Tibial nerve (tissue), 4 donors: ENCODE data around the gene ID2.

Source experiments
- EP300 ChIP-seq, 2 donors: sonication (generic); formaldehyde crosslinking; IDR thresholded peaks; one replicate each; pipeline ENCODE4 v1.6.1; 2017; ENCODE audit warnings: antibody characterized with exemption in 2 of 2, mild to moderate bottlenecking in 1 of 2
- POLR2A ChIP-seq, 2 donors: fragments of 450-650 bp; IDR thresholded peaks; one replicate each; pipeline ENCODE4 v1.6.1; 2017; ENCODE audit warnings: antibody characterized with exemption in 2 of 2, mild to moderate bottlenecking in 2 of 2, moderate library complexity in 2 of 2
- TF ChIP-seq, protein P1 (sequence below), 5 experiments: fragments of 200-600 bp in 3 of 5; fragments of 450-650 bp in 2 of 5; sonication (generic) in 3 of 5; IDR thresholded peaks; one replicate each; pipeline ENCODE4 v1.5.1; 2016 to 2019; ENCODE audit warnings: antibody characterized with exemption in 5 of 5, mild to moderate bottlenecking in 3 of 5, moderate library complexity in 2 of 5

DNA sequence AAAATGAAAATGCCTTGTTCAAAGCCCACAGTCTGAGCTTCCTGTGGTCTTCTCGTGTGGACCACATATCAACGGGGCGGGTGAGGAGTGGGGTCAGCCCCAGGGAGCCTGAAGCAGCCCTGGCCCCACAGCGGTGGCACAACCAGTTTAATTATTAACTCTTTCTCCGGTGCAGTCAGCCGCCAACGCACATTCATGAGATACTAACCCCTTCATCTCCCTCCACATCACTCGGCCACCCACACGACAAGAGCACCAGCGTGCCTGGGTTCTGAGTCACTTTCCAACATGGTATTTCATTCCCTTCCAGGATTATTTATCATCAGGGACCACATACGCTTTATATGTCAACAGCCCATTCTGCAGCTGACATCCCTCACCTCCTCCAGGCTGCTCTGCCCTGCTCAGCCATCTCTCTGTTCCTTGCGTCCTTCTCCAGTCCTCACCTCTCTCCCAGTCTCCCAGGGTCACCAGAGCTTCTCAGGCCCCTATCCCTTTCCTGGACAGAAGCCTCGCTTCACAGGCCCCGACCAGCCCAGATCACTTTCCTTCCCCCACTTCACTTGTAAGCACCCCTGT, 48.0 kb upstream of the ID2 start:
- TF ChIP-seq, protein P1, sequence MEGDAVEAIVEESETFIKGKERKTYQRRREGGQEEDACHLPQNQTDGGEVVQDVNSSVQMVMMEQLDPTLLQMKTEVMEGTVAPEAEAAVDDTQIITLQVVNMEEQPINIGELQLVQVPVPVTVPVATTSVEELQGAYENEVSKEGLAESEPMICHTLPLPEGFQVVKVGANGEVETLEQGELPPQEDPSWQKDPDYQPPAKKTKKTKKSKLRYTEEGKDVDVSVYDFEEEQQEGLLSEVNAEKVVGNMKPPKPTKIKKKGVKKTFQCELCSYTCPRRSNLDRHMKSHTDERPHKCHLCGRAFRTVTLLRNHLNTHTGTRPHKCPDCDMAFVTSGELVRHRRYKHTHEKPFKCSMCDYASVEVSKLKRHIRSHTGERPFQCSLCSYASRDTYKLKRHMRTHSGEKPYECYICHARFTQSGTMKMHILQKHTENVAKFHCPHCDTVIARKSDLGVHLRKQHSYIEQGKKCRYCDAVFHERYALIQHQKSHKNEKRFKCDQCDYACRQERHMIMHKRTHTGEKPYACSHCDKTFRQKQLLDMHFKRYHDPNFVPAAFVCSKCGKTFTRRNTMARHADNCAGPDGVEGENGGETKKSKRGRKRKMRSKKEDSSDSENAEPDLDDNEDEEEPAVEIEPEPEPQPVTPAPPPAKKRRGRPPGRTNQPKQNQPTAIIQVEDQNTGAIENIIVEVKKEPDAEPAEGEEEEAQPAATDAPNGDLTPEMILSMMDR (IDR thresholded peaks at IDR 0.05) = no peak
- TF ChIP-seq POLR2A (IDR thresholded peaks at IDR 0.05) (no peak), EP300 (IDR thresholded peaks at IDR 0.05) (no peak)
